Measurements from ENCODE around the gene ACACB. TPM values are rescaled to one million over a fixed set of nuclear protein-coding genes. Genes with fewer than 3 reads are reported as not detected.

The ACACB gene
- total RNA-seq, 2 experiments from 2014 or later: 21.4 to 23.2 TPM

DNA sequence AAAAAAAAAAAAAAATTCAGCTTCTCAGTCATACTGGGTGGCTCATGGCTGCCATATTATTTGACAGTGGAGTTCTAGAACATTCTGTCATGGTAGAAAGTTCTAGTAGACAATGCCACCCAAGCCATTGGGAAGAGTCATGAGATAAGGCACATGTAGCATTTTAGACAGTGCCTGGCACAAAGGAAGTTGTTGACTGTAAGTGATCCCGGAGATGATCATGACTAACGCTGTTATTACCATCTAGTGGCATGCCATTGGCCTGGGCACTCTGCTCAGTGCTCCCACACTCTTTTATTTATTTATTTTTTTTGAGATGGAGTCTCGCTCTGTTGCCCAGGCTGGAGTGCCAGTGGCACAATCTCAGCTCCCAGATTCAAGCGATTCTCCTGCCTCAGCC, 112.3 kb downstream of the ACACB start:
- Mint-ChIP-seq H3K4me3 (no peak overlapping the region), H3K36me3 (no peaks in the 10 kb centered on the region), H3K9me3 (no peaks in the 10 kb centered on the region), H3K4me1 (no peaks in the 10 kb centered on the region), H3K27me3 (no peaks in the 10 kb centered on the region), H3K27ac (no peak overlapping the region)
- DNase-seq (no peak), ATAC-seq (ENCODE audit: low read depth) (no peak)
- POLR2A ChIA-PET: no interaction called here

DNA sequence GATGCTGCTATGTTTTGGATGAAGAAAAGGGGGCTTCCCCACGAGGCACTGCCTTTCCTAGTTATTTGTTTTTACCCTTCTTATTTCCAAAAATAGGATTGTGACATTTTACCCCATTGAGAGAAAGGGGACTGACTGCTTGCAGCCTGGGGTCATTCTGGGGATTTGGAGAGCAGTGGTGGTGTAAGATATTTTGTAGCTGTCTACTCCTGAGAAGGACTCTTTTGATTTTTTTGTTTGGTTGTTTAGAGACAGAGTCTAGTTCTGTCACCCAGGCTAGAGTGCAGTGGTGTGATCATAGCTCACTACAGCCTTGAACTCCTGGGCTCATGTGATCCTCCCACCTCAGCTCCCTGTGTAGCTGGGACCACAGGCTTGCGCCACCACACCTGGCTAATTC, 113.8 kb downstream of the ACACB start:
- POLR2A ChIA-PET: no interaction called here
- Mint-ChIP-seq H3K9me3 (no peaks in the 10 kb centered on the region), H3K27me3 (no peaks in the 10 kb centered on the region), H3K36me3 (no peaks in the 10 kb centered on the region), H3K4me1 (no peaks in the 10 kb centered on the region), H3K27ac (no peak overlapping the region), H3K4me3 (no peak overlapping the region)
- no peak for DNase-seq
- ATAC-seq (ENCODE audit: low read depth): no peak

DNA sequence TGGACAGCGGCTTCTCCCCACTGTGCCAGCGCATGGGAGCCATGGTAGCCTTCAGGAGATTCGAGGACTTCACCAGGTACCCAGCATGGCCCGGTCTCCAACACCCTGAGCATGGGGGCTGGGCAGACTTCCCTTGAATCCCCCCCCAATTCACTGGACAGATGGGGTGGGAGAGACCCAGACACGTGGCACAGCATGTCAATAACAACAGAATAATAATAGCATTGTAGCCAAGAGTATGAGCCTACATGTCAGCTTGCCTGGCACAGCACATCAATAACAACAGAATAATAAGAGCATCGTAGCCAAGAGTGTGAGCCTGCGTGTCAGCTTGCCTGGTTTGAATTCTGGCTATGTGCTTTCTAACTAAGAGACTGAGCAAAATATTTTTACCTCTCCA, 116.3 kb downstream of the ACACB start:
- Mint-ChIP-seq H3K27ac (no peak overlapping the region), H3K4me1 (no peaks in the 10 kb centered on the region), H3K36me3 (peaks cover 5% of the 10 kb centered on the region), H3K4me3 (no peak overlapping the region), H3K9me3 (no peaks in the 10 kb centered on the region), H3K27me3 (no peaks in the 10 kb centered on the region)
- DNase-seq: no peak
- ATAC-seq (ENCODE audit: low read depth): no peak
- POLR2A ChIA-PET: no interaction called here

GRCh38 chr12:109234012-109234411, 117.6 kb downstream of the ACACB start:
- Mint-ChIP-seq H3K4me3 (no peak overlapping the region), H3K27me3 (no peaks in the 10 kb centered on the region), H3K4me1 (no peaks in the 10 kb centered on the region), H3K27ac (no peak overlapping the region), H3K36me3 (peaks cover 5% of the 10 kb centered on the region), H3K9me3 (no peaks in the 10 kb centered on the region)
- ATAC-seq (ENCODE audit: low read depth) (no peak), DNase-seq (no peak)
- POLR2A ChIA-PET: no interaction called here

GRCh38 chr12:109236257-109236656, 119.9 kb downstream of the ACACB start:
- H3K27ac Mint-ChIP-seq: no peak overlapping the region
- peaks cover 5% of the 10 kb centered on the region for H3K36me3 Mint-ChIP-seq
- DNase-seq: no peak
- ATAC-seq (ENCODE audit: low read depth): no peak
- no peaks in the 10 kb centered on the region for H3K27me3 Mint-ChIP-seq
- no peak overlapping the region for H3K4me3 Mint-ChIP-seq
- H3K4me1 Mint-ChIP-seq: no peaks in the 10 kb centered on the region
- POLR2A ChIA-PET: no interaction called here
- H3K9me3 Mint-ChIP-seq: no peaks in the 10 kb centered on the region

GRCh38 chr12:109239179-109239578, 122.8 kb downstream of the ACACB start:
- no peaks in the 10 kb centered on the region for H3K4me1 Mint-ChIP-seq
- no peaks in the 10 kb centered on the region for H3K27me3 Mint-ChIP-seq
- no peak overlapping the region for H3K27ac Mint-ChIP-seq
- H3K36me3 Mint-ChIP-seq: peaks cover 11% of the 10 kb centered on the region
- no peak for ATAC-seq (ENCODE audit: low read depth)
- DNase-seq: no peak
- H3K4me3 Mint-ChIP-seq: no peak overlapping the region
- POLR2A ChIA-PET: no interaction called here
- no peaks in the 10 kb centered on the region for H3K9me3 Mint-ChIP-seq

DNA sequence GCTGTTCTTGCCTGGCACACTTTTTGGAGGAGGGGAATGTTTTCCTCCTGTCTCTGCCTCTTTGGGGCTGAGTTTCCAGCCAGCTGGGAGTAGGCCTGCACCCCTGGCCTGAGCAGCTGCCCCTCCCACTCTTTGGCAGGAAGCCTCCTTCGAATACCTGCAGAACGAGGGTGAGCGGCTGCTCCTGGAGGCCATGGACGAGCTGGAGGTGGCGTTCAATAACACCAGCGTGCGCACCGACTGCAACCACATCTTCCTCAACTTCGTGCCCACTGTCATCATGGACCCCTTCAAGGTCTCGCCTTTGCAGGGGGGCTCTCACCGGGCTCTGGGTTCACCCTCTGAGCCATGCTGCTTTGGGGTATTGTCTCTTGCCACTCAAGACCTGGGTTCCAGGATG, 123.3 kb downstream of the ACACB start:
- Mint-ChIP-seq H3K27me3 (no peaks in the 10 kb centered on the region), H3K36me3 (peaks cover 11% of the 10 kb centered on the region), H3K4me1 (no peaks in the 10 kb centered on the region), H3K27ac (no peak overlapping the region), H3K9me3 (no peaks in the 10 kb centered on the region), H3K4me3 (no peak overlapping the region)
- ATAC-seq (ENCODE audit: low read depth): no peak
- POLR2A ChIA-PET: no interaction called here
- DNase-seq: no peak

- Mint-ChIP-seq H3K27ac (no peak overlapping the region), H3K4me1 (no peaks in the 10 kb centered on the region), H3K27me3 (no peaks in the 10 kb centered on the region), H3K9me3 (no peaks in the 10 kb centered on the region), H3K36me3 (peaks cover 11% of the 10 kb centered on the region), H3K4me3 (no peak overlapping the region)
- ATAC-seq (ENCODE audit: low read depth) (no peak), DNase-seq (no peak)
- POLR2A ChIA-PET: no interaction called here
Measured at GRCh38 chr12:109240365-109240764, 124.0 kb downstream of the ACACB start.

GRCh38 chr12:109241936-109242335, 125.5 kb downstream of the ACACB start:
- POLR2A ChIA-PET: no interaction called here
- H3K4me3 Mint-ChIP-seq: no peak overlapping the region

GRCh38 chr12:109244073-109244472, 127.7 kb downstream of the ACACB start:
- peaks cover 6% of the 10 kb centered on the region for H3K36me3 Mint-ChIP-seq
- POLR2A ChIA-PET: no interaction called here
- ATAC-seq (ENCODE audit: low read depth): no peak
- H3K27ac Mint-ChIP-seq: no peak overlapping the region
- no peaks in the 10 kb centered on the region for H3K27me3 Mint-ChIP-seq
- DNase-seq: no peak
- H3K4me1 Mint-ChIP-seq: no peaks in the 10 kb centered on the region
- H3K4me3 Mint-ChIP-seq: no peak overlapping the region
- H3K9me3 Mint-ChIP-seq: no peaks in the 10 kb centered on the region

More at GRCh38 chr12:109241936-109242335, 125.5 kb downstream of the ACACB start:
- H3K4me1 Mint-ChIP-seq: no peaks in the 10 kb centered on the region
- no peak for ATAC-seq (ENCODE audit: low read depth)
- H3K36me3 Mint-ChIP-seq: peaks cover 11% of the 10 kb centered on the region
- H3K27me3 Mint-ChIP-seq: no peaks in the 10 kb centered on the region
- no peak overlapping the region for H3K27ac Mint-ChIP-seq
- DNase-seq: no peak
- no peaks in the 10 kb centered on the region for H3K9me3 Mint-ChIP-seq

DNA sequence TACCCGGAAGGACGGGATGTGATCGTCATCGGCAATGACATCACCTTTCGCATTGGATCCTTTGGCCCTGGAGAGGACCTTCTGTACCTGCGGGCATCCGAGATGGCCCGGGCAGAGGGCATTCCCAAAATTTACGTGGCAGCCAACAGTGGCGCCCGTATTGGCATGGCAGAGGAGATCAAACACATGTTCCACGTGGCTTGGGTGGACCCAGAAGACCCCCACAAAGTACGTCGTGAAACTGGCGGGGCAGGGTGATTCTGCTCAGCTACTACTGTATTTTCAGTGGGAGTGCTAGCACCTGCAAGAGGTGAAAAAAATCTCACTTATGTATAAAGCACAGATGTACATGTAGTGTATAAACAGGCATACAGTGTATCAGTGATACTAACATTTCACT, 129.8 kb downstream of the ACACB start:
- Mint-ChIP-seq H3K36me3 (peaks cover 8% of the 10 kb centered on the region), H3K4me1 (peaks cover 2% of the 10 kb centered on the region), H3K9me3 (no peaks in the 10 kb centered on the region), H3K27ac (no peak overlapping the region), H3K4me3 (no peak overlapping the region), H3K27me3 (no peaks in the 10 kb centered on the region)
- ATAC-seq (ENCODE audit: low read depth): no peak
- POLR2A ChIA-PET: no interaction called here
- no peak for DNase-seq

GRCh38 chr12:109247831-109248654, 131.7 kb downstream of the ACACB start:
- ATAC-seq (ENCODE audit: low read depth) (no peak), DNase-seq (no peak)
- Mint-ChIP-seq H3K4me3 (no peak overlapping the region), H3K27me3 (no peaks in the 10 kb centered on the region), H3K4me1 (peaks cover 2% of the 10 kb centered on the region), H3K36me3 (peaks cover 6% of the 10 kb centered on the region), H3K9me3 (peaks cover 3% of the 10 kb centered on the region), H3K27ac (no peak overlapping the region)
- POLR2A ChIA-PET: interaction anchor here (0.6 kb wide), 1 partner anchor 674 kb away, joined by 4 read pairs; no protein-coding TSS in a partner anchor

GRCh38 chr12:109250523-109250922, 134.1 kb downstream of the ACACB start:
- POLR2A ChIA-PET: no interaction called here
- H3K27ac Mint-ChIP-seq: no peak overlapping the region
- H3K36me3 Mint-ChIP-seq: peaks cover 22% of the 10 kb centered on the region
- H3K4me3 Mint-ChIP-seq: no peak overlapping the region
- ATAC-seq (ENCODE audit: low read depth) (no peak), DNase-seq (no peak)
- H3K9me3 Mint-ChIP-seq: peaks cover 12% of the 10 kb centered on the region
- no peaks in the 10 kb centered on the region for H3K27me3 Mint-ChIP-seq
- H3K4me1 Mint-ChIP-seq: peaks cover 2% of the 10 kb centered on the region

DNA sequence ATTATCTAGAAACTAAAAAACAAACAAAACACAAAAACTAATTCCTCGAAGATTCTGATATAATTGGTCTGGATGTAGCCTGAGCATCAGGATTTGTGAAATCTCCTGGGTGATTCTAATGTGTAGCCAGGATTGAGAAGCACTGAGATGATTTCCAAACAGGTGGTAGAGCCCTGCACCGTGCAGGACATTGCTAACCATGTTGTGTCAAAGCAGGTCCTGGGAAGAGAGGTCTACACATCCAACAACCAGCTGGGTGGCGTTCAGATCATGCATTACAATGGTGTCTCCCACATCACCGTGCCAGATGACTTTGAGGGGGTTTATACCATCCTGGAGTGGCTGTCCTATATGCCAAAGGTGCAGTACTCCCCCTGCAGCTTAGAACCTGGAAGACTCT, 136.4 kb downstream of the ACACB start:
- peaks cover 27% of the 10 kb centered on the region for H3K36me3 Mint-ChIP-seq
- H3K4me3 Mint-ChIP-seq: no peak overlapping the region
- no peaks in the 10 kb centered on the region for H3K27me3 Mint-ChIP-seq
- H3K9me3 Mint-ChIP-seq: peaks cover 13% of the 10 kb centered on the region
- DNase-seq: no peak
- peaks cover 2% of the 10 kb centered on the region for H3K4me1 Mint-ChIP-seq
- no peak for ATAC-seq (ENCODE audit: low read depth)
- POLR2A ChIA-PET: no interaction called here
- no peak overlapping the region for H3K27ac Mint-ChIP-seq

Measured in activated naive CD8-positive, alpha-beta T cell treated with anti-CD3 and anti-CD28 coated beads, Interleukin-2, amount 10 ng/mL, durations not matched to agents 7 days and 5 days (primary cell).